Activated T-cell treated with anti-CD3 and anti-CD28 coated beads for 4 hours (primary cell): Measurements from ENCODE around the gene NCOA6.
A peak's percentile ranks its signal among the peaks of the same experiment; 100 is the strongest.
"Not testable (repeated sequence)": the region's sequence is repeated elsewhere in the genome, so short reads cannot be mapped to it uniquely, and the experiment has no call there.

Source experiments
- DNase-seq: peaks from one replicate; pipeline ENCODE4 v3.0.0-alpha.2; 2020

Gene NCOA6

GRCh38 chr20:34824806-34825529 lies 483 bp downstream of the NCOA6 start:
- DNase-seq, result peak; percentile 43

- DNase-seq, result peak; percentile 73
These were observed 1.0 kb downstream of the NCOA6 start for GRCh38 chr20:34824452-34824805.

- DNase-seq, result no peak
These were observed 1.4 kb downstream of the NCOA6 start for GRCh38 chr20:34824026-34824425.

GRCh38 chr20:34820805-34821578 lies 4.5 kb downstream of the NCOA6 start:
- no peak for DNase-seq

GRCh38 chr20:34817801-34818200 lies 7.7 kb downstream of the NCOA6 start:
- no peak for DNase-seq

- DNase-seq, result no peak
These were observed 8.4 kb downstream of the NCOA6 start for GRCh38 chr20:34817072-34817471.

- no peak for DNase-seq
These were observed 9.8 kb downstream of the NCOA6 start for GRCh38 chr20:34815636-34816035.

GRCh38 chr20:34808583-34808982 lies 16.9 kb downstream of the NCOA6 start:
- DNase-seq, result no peak

GRCh38 chr20:34807944-34808465 lies 17.4 kb downstream of the NCOA6 start:
- not testable (repeated sequence) for DNase-seq

GRCh38 chr20:34806255-34806654 lies 19.2 kb downstream of the NCOA6 start:
- DNase-seq, result no peak

GRCh38 chr20:34798871-34799270 lies 26.6 kb downstream of the NCOA6 start:
- no peak for DNase-seq

GRCh38 chr20:34798328-34798727 lies 27.1 kb downstream of the NCOA6 start:
- no peak for DNase-seq

- no peak for DNase-seq
These were observed 28.1 kb downstream of the NCOA6 start for GRCh38 chr20:34797012-34797995.

- no peak for DNase-seq
These were observed 31.4 kb downstream of the NCOA6 start for GRCh38 chr20:34794006-34794585.

- no peak for DNase-seq
These were observed 32.6 kb downstream of the NCOA6 start for GRCh38 chr20:34792687-34793363.

- DNase-seq, result no peak
These were observed 34.0 kb downstream of the NCOA6 start for GRCh38 chr20:34791289-34792020.

- DNase-seq, result no peak
These were observed 44.2 kb downstream of the NCOA6 start for GRCh38 chr20:34781220-34781619.

GRCh38 chr20:34780291-34780690 lies 45.2 kb downstream of the NCOA6 start:
- DNase-seq, result not testable (repeated sequence)

GRCh38 chr20:34776177-34776576 lies 49.3 kb downstream of the NCOA6 start:
- no peak for DNase-seq

- DNase-seq, result no peak
These were observed 50.6 kb downstream of the NCOA6 start for GRCh38 chr20:34774886-34775285.

GRCh38 chr20:34774449-34774848 lies 51.0 kb downstream of the NCOA6 start:
- DNase-seq, result no peak
